WI38 (cell line): ENCODE results near the gene MACF1.

Experiments
- H3K4me3 ChIP-seq: 2 replicates; pipeline ENCODE4 v1.5.1; 2011; ENCODE audit warnings: low read depth, mild to moderate bottlenecking, control low read depth, low read length
- CTCF ChIP-seq: IDR thresholded peaks from 2 replicates; pipeline ENCODE4 v1.5.1; 2012; ENCODE audit warnings: low read depth, mild to moderate bottlenecking, control low read depth, low read length

MACF1 gene

GRCh38 chr1:39269349-39269748 lies 64.9 kb downstream of the MACF1 start:
- H3K4me3 ChIP-seq = no peak overlapping the region
- no peak for TF ChIP-seq CTCF

GRCh38 chr1:39269791-39270342 lies 65.4 kb downstream of the MACF1 start:
- TF ChIP-seq CTCF = no peak
- peak overlapping the region; percentile 11; the same call in 1 of the 2 replicates for H3K4me3 ChIP-seq

GRCh38 chr1:39270368-39270767 lies 65.9 kb downstream of the MACF1 start:
- peak overlapping the region; percentile 11; the same call in 1 of the 2 replicates for H3K4me3 ChIP-seq
- no peak for TF ChIP-seq CTCF

GRCh38 chr1:39272027-39272797 lies 67.7 kb downstream of the MACF1 start:
- no peak overlapping the region for H3K4me3 ChIP-seq
- TF ChIP-seq CTCF = no peak

GRCh38 chr1:39272798-39273469 lies 68.4 kb downstream of the MACF1 start:
- TF ChIP-seq CTCF = no peak
- H3K4me3 ChIP-seq = no peak overlapping the region

GRCh38 chr1:39275836-39276507 lies 71.5 kb downstream of the MACF1 start:
- no peak overlapping the region for H3K4me3 ChIP-seq
- no peak for TF ChIP-seq CTCF

- H3K4me3 ChIP-seq = no peak overlapping the region
- TF ChIP-seq CTCF = no peak
Observed at GRCh38 chr1:39277879-39278278, 73.4 kb downstream of the MACF1 start.
